Stimulated activated CD4-positive, alpha-beta T cell treated with anti-CD3 and anti-CD28 coated beads, Interleukin-12 subunit alpha, Interleukin-12 subunit beta, amount 100 ng/mL, for 48 hours (primary cell): ENCODE results near the gene BTN1A1.

Experiments
- DNase-seq, 3 donors: peaks; one replicate each; pipeline ENCODE4 v3.0.0-alpha.2; 2020; ENCODE audit warnings: low read depth in 2 of 3, low spot score in 1 of 3

BTN1A1 gene

GRCh38 chr6:26556263-26557070 lies 56.4 kb downstream of the BTN1A1 start:
- DNase-seq: peak in 2 of 3 donors; percentile 44 to 46
